DMS153 (cell line): ENCODE data around the gene IFNA16.
A peak's percentile ranks its signal among the peaks of the same experiment; 100 is the strongest.
"Not testable (repeated sequence)": the region's sequence is repeated elsewhere in the genome, so short reads cannot be mapped to it uniquely, and the experiment has no call there.

Experiments
- DNase-seq: peaks from one replicate; lab custom pipeline; 2025; lab: John Stamatoyannopoulos, UW

Gene IFNA16

DNA sequence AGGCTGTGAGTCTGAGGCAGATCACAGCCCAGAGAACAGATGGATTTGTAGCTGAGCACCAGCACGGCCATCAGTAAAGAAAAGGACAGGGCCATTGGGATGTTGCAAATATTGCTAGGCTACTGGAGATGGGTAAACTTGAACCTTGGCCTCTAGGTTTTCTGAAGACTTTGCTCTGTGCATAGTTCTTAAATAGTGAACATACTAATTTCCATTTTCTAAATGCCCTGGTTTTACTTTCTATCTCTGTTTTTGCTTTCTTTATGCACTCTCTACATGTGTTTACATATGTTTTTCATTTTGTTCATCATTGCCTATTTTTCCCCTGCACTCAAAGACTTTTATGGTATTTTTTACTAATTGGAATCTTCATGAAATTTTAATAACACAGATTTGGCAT is at the start of gene IFNA16:
TSS of gene IFNA16 (minus strand) at position 101 of the 400 bp plus-strand sequence. CDS start at position 95, 6 bp downstream.
- DNase-seq = not testable (repeated sequence)

DNA sequence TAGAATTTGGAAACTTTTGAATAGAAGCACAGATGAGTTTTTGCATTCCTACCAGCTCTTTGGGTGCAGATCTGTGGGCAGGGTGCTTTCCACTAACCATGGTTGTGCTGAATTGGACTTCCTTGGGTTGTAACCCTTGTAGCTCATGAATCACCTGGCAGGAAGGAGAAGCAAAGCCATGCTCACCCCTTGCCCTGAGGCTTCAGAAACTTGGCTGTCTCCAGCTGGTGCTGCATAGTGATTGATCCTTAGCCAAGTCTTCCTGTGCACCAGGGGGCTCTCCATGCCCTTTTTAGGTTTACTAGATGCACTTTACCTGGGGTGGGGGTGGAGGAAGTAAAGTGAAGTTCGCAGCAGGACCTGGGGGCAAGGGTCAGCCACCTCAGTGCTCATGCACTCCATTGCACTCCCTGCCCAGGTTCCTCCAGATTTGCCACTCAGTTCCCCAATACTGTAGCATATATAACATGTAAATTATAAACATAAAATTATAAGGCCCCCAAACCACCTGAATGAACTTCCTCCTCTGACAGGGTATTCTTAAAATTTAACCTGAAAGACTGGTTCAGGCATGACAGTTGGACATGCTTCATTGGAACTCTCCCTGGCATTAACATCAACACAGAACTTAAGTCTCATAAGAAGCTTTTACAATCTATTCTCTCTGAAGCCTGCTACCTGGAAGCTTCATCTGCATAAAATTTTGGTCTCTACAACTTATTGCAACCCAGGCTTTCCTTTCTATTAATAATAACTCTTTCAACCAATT is 48.5 kb upstream of the IFNA16 start:
- DNase-seq = no peak

DNA sequence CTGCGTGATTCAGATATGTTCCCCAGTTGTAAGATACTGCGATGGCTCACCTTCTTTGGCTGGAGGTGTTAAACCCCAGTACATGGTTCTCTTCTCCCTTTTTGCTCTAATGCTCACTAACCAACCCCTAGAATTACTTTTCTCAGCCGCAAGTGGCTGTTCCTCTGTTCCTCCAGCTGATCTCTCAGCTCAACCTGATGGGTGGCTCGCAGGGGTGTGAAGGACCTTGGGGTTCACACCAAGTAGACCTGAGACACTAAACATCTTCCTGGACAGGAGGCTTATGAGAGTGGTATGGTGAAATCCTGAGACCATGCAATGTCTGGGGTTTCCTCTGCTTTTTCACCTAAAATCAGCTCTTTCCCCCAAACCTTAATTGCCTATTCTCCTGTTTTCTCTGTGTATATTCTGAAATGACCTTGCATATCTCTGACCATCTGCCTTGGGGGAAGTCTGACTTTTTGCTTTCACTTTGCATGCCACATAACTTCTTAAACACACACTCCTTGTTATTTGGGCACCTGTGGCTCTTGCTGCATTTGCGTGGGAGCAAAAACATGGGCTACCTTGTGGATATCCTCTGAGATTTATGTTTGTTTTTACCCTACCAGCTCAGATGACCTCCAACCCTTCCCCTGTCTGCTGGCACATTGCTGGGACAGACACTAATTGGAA is 38.6 kb upstream of the IFNA16 start:
- DNase-seq = no peak

DNA sequence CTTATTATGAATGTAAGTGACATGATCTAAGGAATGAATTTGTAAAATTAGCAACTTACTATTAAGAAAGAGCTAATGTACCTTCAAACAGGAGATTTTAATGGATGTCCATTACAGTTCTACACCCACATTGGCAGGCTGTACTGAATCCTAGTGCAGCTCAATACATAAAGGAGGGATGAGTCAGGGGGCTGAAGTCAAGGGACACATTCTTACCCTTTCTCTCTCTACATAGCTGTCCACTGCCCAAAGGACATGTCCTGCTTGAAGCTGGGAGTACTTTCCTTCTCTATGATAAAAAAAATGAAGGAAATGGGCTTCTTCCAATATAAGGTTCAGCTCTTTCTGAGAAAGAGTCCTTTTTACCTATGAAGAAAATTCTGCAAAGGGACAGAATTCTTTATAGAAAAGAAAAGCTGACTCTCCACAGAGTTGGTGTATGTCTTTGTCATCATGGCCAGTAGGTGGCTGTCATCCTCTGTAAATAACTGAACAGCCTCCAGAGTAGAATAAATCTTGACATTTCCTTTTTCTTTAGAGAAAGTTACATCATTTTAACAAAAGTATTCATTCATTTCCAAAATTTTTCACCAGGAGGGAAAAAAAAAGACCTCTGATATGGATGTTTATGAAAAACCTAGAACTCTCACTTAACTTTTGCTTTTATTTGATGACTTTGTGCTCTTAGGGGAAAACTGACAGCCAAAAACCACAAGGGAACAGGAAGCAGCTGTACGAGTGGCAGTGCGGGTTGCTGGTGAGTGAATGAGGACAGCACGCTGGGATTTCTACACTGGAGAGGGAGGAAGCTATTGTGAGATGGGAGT is 35.8 kb upstream of the IFNA16 start:
- peak; percentile 68 for DNase-seq

DNA sequence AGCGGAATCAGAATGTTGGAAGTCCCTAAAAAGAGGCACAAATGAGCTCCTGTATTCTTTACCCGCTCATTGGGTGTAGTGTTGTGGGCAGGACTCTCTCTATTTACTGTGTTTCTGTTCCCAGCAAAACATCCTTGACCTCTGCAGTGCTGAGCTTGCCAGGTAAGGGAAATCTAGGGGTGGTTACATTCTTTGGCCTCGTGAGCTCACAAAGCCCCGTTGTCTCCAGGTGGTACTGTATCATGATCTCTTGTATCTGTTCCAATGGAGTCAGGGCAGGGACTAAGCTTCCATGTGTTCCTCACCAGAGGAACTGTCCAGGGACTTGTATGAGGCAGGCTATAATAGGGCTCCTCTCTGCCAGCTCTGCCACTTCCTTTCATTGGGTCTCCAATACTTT is 34.5 kb upstream of the IFNA16 start:
- DNase-seq = no peak

DNA sequence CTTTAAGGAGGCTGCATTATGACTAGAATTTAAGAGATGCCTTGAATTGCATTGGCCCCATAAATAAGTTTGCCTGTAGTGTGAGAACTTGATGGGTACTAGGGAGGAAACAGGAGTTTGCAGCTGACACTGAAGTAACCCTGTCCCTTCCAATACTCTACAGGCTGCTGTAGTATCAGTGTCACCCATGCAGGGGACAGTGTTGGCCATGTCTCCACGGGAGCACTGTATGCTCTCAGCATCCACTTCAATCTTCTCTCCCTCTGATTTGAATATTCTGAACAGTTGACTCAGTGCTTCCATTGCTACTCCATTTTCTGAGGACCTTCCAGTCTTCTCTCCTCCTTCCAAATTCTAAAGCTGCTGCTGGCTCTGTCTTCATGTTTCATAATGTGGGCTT is 34.1 kb upstream of the IFNA16 start:
- no peak for DNase-seq

DNA sequence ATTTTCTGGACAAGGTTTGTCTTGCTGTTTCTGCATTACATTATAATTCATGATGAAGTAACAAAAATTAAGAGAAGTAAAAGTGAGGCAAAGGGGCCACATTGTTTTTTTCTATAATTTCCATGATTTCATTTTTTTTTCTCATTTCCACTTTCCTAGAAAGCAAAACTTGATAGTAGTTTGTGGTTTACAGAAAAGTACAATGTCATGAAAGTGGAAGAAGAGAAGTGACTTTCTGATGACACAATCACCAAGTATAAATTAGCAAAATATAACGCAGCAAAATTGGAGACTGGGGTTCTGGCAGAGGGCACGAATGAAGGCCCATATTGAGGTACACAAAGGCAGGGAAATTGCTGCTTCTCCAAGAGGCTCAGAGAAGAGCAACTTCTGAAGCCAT is 27.7 kb upstream of the IFNA16 start:
- DNase-seq = no peak

DNA sequence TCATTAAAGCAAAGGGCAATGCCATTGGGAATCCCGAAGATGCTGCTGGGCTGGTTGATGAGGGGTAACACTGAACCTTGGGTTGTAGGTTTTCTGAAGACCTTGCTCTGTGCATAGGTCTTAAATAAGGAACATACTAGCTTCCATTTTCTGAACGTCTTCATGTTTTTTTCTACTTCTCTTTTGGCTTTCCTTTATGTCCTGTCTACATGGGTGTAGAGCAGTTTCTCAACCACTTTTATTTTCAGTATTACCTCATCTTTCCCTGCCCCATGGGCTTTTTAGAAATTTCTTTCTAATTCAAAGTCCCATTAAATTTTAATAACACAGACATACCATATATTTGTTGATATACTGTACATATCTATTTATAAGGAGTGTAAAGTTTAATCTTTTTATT is 22.8 kb upstream of the IFNA16 start, which contains the start of gene IFNA14:
TSS of gene IFNA14 (minus strand) at position 95 of the 400 bp plus-strand sequence. CDS start at position 25, 70 bp downstream.
- DNase-seq = no peak

DNA sequence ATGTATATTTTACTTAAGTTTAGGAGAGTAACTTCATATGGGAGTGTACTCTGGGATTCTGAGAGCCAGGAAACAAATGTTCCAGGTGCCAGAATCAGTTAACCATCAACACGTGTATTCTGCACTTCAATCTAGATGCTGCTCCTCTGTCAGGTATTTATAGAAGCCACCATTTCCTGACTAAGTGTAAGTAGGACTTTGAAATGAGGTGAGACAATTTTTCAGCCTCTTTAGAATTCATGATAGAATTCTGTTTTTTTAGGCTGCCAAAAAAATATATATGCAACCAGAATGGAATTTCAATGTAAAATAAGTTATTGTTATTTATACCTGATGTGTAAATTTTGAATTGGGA is 19.2 kb upstream of the IFNA16 start:
- DNase-seq = not testable (repeated sequence)

DNA sequence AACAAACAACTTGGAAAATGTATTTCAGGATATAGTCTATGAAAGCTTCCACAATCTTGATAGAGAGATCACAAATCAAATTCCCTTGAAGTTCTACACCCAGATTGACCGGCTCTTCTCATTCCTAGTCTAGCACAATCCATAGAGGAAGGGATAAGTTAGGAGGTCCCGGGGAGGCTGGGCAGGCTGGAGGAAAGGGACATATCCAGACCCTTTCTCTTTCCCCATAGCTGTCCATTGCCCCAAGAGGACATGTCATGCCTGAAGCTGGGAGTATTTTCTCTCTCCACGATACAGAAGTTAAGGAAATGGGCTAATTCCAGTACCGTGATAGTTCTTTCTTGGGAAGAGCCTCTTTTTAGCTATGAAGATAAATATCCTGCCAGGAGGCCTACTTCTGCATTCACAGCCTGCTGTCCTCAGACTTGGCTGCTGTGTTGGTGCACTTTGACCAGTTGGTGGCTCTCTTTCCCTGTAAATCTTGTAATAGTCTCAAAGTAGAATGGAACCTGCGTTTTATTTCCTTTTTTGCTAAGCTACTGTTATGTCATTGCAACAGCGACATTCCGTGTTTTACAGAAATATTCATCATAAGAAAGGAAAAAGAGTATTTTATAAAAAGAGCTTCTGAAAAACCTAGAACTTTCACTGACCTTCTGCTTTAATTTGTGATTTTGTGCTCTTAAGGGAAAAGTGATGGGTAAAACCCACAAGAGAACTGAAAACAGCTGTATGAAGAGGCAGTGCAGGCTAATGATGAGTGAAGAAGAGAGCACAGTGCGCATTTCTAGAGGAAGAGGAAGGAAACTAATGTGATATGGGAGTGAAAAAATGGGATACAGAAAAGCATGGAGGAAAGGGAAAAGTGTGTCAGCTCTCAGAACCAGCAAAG is 18.6 kb upstream of the IFNA16 start:
- DNase-seq = peak; percentile 16

DNA sequence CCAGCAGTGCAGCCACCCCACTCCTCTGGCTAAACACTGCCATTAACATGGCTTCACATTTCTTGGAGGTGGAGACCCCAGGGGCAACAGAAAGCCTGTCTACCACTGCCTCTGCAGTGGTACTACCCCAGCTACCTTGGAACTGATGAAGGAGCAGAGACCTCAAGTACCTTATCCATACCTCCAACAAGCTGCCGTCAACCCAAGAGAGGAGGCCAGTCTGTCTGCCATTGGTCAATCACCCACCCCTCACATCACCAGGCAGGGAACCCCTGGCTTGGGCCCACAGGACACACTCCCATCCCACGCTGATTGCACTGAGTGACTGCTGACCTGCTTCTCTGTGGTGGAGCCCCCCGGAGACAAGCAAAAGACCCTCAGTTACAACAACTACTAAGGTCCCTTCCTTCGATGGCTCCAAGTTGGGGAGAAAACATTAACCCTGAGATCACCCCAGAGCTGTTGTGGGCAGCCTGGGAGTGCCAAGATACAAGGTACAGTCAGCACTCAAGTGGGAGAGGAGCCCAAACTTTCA is 17.1 kb upstream of the IFNA16 start:
- no peak for DNase-seq

DNA sequence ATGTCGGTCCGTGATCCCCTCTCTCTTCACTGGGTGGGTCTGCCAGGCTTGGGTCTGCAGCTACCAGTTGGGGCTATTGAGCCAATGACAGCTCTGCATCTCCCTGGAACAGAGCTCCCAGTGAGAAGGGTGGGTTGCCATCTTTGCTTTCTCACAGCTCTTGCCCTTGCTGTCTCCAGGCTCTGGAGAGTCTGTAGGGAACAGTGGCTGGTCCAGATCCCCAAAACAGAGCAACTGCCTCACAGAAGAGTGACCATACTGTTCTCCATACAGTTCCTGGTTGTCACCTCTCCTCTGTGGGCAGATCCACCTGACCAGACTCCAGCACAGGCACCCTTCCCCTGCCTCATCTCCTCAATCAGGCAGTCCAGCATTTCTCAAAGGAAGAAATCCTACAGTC is 16.1 kb upstream of the IFNA16 start:
- DNase-seq = no peak

DNA sequence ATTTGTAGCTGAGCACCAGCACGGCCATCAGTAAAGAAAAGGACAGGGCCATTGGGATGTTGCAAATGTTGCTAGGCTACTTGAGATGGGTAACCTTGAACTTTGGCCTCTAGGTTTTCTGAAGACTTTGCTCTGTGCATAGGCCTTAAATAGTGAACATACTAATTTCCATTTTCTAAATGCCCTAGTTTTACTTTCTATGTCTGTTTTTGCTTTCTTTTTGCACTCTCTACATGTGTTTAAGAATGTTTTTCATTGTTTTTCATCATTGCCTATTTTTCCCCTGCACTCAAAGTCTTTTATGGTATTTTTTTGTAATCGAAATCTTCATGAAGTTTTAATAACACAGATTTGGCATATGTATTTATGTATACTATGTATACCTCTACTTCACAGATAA is 11.0 kb upstream of the IFNA16 start, which contains the start of gene IFNA17:
TSS of gene IFNA17 (minus strand) at position 101 of the 400 bp plus-strand sequence. CDS start at position 52, 49 bp downstream.
- no peak for DNase-seq

DNA sequence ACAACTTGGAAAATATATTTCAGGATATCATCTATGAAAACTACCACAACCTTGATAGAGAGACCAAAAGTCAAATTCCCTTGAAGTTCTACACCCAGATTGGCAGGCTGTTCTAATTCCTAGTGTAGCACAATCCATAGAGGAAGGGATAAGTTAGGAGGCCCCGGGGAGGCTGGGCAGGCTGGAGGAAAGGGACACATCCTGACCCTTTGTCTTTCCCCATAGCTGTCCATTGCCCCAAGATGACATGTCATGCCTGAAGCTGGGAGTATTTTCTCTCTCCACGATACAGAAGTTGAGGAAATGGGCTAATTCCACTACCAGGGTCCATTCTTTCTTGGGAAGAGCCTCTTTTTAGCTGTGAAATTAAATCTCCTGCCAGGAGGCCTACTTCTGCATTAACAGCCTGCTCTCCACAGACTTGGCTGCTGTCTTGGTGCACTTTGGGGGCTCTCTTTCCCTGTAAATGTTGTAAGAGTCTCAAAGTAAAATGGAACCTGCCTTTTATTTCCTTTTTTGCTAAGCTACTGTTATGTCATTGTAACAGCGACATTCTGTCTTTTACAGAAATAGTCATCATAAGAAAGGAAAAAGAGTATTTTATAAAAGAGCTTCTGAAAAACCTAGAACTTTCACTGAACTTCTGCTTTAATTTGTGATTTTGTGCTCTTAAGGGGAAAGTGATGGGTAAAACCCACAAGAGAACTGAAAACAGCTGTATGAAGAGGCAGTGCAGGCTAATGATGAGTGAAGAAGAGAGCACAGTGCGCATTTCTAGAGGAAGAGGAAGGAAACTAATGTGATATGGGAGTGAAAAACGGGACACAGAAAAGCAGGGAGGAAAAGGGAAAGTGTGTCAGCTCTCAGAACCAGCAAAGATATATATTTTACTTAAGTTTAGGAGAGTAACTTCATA is 3.4 kb downstream of the IFNA16 start:
- not testable (repeated sequence) for DNase-seq

DNA sequence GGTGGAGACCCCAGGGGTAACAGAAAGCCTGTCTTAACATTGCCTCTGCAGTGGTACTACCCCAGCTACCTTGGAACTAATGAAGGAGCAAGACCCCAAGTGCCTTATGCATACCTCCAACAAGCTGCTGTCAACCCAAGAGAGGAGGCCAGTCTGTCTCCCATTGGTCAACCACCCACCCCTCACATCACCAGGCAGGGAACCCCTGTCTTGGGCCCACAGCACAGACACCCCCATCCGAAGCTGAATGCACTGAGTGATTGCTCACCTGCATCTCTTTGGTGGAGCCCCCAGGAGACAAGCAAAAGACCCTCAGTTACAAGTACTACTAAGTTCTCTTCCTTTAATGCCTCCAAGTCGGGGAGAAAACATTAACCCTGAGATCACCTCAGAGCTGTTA is 5.0 kb downstream of the IFNA16 start:
- not testable (repeated sequence) for DNase-seq

DNA sequence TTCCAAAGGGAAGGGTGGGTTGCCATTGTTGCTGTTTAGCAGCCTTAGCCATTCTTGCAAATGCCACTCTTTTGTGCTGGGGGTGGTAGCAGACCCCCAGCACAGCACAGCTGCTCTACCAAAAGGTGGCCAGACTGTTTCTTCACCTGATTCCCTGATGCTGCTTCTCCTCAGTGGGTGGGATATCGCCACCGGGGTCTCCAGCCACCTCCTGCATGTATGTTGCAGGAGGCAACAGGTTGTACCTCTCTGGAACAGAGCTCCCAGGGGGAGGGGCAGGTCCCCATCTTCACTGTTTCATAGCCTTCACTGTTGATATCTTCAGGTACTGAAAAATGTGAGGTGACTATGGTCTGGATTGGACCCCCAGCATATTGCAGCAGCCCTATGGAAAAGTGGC is 6.3 kb downstream of the IFNA16 start:
- not testable (repeated sequence) for DNase-seq

DNA sequence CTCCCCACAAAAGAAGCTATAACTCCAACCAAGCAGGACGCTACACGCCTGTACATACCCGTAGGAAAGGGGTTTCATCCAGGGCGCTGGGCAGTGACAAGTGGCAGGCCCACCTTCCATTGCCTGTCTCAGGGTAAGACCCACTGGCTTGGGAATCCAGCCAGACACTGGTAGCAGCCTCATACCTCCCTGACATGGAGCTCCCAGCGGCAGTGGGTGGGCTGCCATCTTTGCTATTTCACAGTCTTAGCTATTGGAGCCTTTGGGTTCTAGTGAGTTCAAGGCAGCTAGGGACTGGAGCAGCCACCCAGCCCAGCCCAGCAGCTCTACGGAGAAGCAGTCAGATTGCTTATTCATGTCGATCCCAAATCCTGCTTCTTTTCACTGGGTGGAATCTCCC is 6.8 kb downstream of the IFNA16 start:
- no peak for DNase-seq

DNA sequence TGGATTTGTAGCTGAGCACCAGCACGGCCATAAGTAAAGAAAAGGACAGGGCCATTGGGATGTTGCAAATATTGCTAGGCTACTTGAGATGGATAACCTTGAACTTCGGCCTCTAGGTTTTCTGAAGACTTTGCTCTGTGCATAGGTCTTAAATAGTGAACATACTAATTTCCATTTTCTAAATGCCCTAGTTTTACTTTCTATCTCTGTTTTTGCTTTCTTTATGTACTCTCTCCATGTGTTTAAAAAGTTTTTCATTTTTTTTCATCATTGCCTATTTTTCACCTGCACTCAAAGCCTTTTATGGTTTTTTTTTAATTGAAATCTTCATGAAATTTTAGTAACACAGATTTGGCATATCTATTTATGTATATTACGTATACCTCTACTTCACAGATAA is 10.1 kb downstream of the IFNA16 start, which contains the start of gene IFNA10:
TSS of gene IFNA10 (minus strand) at position 101 of the 400 bp plus-strand sequence. CDS start at position 55, 46 bp downstream.
- DNase-seq = not testable (repeated sequence)

DNA sequence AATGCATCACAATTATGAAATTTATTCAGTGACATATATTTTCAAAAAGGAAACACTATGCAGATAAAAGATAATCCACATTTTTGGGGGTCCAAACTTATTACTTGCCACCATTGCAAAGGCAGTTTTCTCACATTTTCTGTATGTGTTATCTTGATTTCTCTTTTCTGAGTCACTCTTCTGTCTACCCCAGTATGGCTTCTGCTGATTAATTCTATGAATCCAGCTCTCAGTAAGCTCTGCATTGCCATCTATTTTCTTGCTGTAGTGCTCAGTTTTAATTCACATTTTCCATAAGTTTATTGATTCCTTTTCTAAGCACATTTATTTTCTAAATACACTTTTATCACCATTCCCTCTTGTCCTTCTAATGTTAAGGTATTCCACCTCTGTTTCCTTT is 11.9 kb downstream of the IFNA16 start:
- no peak for DNase-seq

DNA sequence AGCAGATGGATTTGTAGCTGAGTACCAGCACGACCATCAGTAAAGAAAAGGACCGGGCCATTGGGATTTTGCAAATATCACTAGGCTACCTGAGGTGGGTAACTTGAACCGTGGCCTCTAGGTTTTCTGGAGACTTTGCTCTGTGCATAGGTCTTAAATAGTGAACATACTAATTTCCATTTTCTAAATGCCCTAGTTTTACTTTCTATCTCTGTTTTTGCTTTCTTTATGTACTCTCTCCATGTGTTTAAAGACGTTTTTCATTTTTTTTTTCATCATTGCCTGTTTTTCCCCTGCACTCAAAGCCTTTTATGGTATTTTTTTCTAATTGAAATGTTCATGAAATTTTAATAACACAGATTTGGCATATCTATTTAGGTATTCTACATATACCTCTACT is 15.0 kb downstream of the IFNA16 start, which contains the start of gene IFNA7:
TSS of gene IFNA7 (minus strand) at position 101 of the 400 bp plus-strand sequence. CDS start at position 61, 40 bp downstream.
- not testable (repeated sequence) for DNase-seq
